ENCODE data around the gene C2CD4A.
A peak's percentile ranks its signal among the peaks of the same experiment; 100 is the strongest.
"Not testable (repeated sequence)": the region's sequence is repeated elsewhere in the genome, so short reads cannot be mapped to it uniquely, and the experiment has no call there.

C2CD4A gene

GRCh38 chr15:62066663-62067447 lies at the start of gene C2CD4A:
TSS of gene C2CD4A (plus strand) at chr15:62066977. CDS start at chr15:62067614, 637 bp downstream.
- FAIRE-seq: no peak

- no peak for FAIRE-seq
These were observed 46.1 kb upstream of the C2CD4A start for GRCh38 chr15:62020576-62021160.

GRCh38 chr15:62021991-62022600 lies 44.7 kb upstream of the C2CD4A start:
- peak; percentile 79 for FAIRE-seq

GRCh38 chr15:62026487-62027262 lies 40.1 kb upstream of the C2CD4A start:
- no peak for FAIRE-seq

- no peak for FAIRE-seq
These were observed 39.6 kb upstream of the C2CD4A start for GRCh38 chr15:62027263-62027565.

- FAIRE-seq: no peak
These were observed 38.9 kb upstream of the C2CD4A start for GRCh38 chr15:62027916-62028315.

- FAIRE-seq: no peak
These were observed 31.4 kb upstream of the C2CD4A start for GRCh38 chr15:62035256-62035924.

- FAIRE-seq: no peak
These were observed 20.6 kb upstream of the C2CD4A start for GRCh38 chr15:62046078-62046743.

- no peak for FAIRE-seq
These were observed 19.4 kb upstream of the C2CD4A start for GRCh38 chr15:62047282-62047827.

- not testable (repeated sequence) for FAIRE-seq
These were observed 18.5 kb upstream of the C2CD4A start for GRCh38 chr15:62048254-62048653.

GRCh38 chr15:62050115-62050514 lies 16.7 kb upstream of the C2CD4A start:
- FAIRE-seq: no peak

- no peak for FAIRE-seq
These were observed 15.6 kb upstream of the C2CD4A start for GRCh38 chr15:62051166-62051565.

GRCh38 chr15:62052713-62053112 lies 14.1 kb upstream of the C2CD4A start:
- FAIRE-seq: no peak

GRCh38 chr15:62053439-62054085 lies 13.2 kb upstream of the C2CD4A start:
- FAIRE-seq: no peak

- no peak for FAIRE-seq
These were observed 11.8 kb upstream of the C2CD4A start for GRCh38 chr15:62054979-62055378.

GRCh38 chr15:62057341-62057980 lies 9.3 kb upstream of the C2CD4A start:
- FAIRE-seq: no peak

GRCh38 chr15:62058327-62059028 lies 8.3 kb upstream of the C2CD4A start:
- FAIRE-seq: no peak

- no peak for FAIRE-seq
These were observed 7.5 kb upstream of the C2CD4A start for GRCh38 chr15:62059108-62059815.

GRCh38 chr15:62059816-62060112 lies 7.0 kb upstream of the C2CD4A start:
- no peak for FAIRE-seq

Measured in G401.6 (cell line).